HG03460 (cell line): Measurements from ENCODE around the gene ACTL6B.
A peak's percentile ranks its signal among the peaks of the same experiment; 100 is the strongest.
"Not testable (repeated sequence)": the region's sequence is repeated elsewhere in the genome, so short reads cannot be mapped to it uniquely, and the experiment has no call there.

ENCODE experiments used
- ATAC-seq: cut with Tn5 transposase; IDR thresholded peaks from one replicate; pipeline ENCODE4 v1.9.1; 2021; ENCODE audit not compliant: unreplicated experiment

The ACTL6B gene

DNA sequence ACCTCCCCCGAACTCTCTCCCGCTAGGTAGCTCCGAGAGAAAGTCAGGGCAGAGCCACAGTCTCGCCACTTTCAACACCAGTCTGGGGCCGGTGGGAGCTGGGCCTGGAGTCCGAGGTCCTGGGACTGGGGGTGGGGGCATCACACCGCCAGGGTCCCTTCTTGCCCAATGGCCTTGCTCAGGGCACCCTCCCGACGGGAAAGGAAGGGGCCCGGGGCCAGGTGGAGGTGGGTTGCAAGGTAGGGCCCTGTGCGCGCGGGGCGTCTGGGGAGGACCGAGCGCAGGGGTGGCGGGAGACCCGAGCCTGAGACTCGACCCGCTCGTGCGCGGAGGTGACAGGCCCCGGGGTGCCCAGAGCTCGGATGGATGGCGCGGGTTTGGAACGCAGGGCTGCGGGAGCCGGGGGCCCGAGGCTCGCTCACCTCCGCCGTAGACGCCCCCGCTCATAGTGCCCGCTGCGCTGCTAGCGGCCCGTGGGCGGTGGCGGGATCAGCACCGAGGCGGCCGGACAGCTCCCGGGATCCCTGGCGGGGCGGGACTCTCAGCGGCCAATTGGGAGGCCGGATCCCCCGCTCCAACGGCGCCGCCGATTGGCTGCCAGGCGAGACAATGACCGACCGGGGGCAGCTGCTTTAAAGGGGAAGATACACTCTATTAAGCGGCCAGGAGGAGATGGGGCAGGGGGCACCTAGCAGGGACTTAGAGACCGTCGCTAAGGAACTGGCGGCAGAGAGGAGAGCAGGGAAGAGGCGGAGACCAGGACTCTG lies at the start of gene ACTL6B:
Gene ACTL6B, minus strand, starts transcription at position 541 of the 767 bp plus-strand sequence. Its CDS starts 94 bp downstream, at position 447.
- no peak for ATAC-seq

DNA sequence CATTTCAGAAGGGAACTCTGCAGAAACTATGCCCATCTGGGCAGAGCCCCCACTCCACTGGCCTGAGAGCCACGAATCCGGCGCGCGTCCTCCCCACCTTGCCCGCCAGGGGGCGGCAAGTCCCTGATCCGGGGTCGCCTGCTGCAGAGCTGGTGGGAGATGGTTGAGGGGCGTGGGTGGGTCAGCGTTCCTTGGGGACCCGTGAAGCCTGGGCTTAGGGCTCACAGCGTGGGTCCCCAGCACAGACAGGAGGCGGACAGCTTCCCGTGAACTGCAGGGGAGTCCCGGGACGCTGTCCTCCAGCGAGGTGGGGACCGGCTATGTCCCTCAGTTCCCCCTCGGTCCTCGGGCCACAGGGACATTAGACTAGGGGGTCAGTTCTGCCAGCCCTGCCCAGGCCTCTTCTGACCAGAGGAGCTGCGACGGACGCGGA lies 49.1 kb upstream of the ACTL6B start:
- peak; percentile 52 for ATAC-seq

DNA sequence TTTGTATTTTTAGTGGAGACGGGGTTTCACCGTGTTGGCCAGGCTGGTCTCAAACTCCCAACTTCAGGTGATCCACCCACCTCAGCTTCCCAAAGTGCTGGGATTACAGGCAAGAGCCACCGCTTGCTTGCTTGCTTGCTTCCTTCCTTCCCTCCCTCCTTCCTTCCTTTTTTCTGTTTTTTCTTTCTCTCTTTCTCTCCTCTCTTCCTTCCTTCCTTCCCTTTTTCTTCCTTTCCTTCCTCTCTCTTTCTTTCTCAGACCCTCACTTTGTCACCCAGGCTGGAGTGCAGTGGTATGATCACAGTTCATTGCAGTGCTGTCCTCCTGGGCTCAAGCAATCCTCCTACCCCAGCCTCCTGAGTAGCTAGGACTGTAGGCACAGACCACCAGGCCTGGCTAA lies 44.8 kb upstream of the ACTL6B start:
- not testable (repeated sequence) for ATAC-seq

DNA sequence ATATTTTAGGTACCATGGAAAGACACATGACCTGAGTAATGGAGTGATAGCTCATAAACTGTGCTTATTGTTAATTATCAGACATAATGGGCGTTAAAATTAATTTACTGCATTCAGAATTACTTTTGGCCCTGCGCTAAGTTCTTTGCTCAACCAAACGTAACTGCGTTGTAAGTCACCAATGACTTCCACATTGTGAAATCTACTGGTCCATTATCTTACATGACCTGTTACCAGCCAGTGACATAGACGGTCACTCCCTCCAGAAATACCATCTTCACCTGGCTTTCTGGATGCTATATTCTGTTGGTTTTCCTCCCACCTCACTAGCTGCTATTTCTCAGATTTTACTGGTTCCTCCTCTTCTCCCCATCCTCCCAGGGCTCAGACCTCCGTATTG lies 42.8 kb upstream of the ACTL6B start:
- no peak for ATAC-seq

DNA sequence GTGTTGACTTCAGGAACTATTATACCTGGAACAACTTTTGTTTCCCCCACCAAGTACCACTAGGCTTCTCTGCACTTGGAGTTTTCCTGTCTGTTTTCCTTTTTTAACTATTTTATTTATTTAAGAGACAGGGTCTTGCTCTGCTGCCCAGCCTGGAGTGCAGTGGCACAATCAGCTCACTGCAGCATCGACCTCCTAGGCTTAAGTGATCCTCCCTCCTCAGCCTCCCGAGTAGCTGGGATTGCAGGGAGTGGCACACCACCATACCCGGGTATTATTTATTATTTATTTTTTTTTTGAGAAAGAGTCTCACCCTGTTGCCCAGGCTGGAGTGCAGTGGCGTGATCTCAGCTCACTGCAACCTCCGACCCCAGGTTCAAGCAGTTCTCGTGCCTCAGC lies 39.9 kb upstream of the ACTL6B start:
- ATAC-seq, result no peak

DNA sequence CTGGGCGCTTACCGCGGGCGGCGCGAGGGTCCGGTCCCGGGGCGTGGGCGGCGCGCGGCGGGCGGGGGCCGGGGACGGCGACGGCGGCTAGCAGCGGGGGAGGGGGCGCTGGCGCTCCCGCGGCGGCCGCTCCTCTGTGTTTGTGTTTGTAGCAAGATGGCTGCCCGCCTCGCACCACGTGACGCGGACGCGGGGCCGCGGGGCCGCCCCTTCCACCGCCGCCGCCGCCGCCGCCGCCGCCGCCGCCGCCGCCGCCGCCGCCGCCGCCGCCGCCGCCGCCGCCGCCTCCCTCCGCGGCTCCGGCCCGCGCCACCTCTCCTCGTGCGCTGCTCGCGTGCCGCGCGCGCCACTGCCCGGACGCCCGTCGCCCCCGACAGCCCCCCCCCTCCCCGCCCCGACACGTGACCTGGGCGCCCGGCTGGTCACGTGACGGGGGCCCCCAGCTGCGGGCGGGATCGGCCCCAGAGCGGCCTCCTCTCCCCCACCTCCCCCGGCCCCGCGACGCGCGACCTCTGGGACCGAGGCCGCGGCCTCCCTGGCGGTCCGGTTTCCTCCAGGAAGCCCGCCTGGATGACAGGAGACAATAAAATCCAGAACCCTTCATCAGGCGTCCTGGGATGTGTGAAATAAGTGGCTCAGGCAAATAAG lies 38.0 kb upstream of the ACTL6B start, which contains the start of gene GIGYF1:
Gene GIGYF1, minus strand, starts transcription at position 153 of the 648 bp plus-strand sequence. CDS start 6,012 bp downstream, outside the sequence.
- no peak for ATAC-seq

DNA sequence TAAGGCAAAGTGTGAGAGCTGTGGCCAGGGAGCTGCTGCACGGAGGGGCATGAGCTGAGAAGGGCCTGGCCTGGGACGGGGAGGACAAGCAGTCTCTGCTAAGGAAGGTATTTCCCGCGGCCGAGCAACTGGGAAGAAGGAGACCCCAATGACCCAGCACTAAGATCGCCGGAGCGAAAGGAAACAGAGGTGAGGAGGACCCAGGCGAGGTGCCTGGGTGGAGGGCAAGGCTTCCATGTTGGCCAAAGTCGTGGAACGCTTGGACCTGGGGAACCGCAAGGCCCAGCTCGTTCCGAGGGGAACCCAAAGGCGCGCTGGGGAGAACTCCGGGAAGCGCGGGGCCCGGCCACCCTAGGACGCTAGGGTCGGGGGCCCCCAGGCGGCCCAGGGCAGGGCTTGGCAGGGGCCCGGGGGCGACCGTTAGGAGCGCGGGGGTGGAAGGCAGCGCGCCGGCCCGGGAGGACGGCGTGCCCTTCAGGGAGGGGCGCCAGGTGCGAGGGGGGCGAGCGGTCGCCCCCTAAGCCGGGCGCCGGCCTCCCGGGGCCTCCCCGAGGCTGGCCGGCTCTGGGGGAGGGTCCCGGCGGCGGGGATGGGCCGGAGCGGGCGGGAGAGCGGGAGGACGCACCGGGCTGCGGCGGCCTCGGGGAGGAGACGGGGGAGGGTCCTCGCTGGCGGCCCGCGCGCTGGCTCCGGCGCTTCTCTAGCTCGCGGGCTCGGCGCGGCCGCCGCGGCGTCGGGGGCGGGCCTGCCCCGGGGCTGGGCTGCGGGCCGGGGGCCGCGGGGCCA lies 37.3 kb upstream of the ACTL6B start:
- no peak for ATAC-seq

DNA sequence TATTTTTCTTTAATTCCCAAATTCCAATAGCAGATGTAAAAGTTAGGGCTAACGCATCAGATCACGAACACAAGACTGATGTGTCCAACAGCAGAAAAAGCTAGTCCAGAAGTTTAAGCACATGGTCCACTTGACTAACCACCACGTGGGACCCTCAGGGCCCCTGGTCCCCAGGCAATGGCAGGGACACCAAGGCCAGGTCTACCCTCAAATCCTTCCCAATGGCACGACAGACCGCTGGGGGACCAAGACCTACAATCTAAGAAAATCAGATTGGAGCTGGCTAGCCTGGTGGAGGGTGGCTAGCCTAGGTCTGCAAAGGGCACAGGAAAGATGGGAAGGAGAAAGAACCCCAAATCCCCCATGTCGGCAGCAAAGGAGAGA lies 36.3 kb upstream of the ACTL6B start:
- ATAC-seq, result no peak

DNA sequence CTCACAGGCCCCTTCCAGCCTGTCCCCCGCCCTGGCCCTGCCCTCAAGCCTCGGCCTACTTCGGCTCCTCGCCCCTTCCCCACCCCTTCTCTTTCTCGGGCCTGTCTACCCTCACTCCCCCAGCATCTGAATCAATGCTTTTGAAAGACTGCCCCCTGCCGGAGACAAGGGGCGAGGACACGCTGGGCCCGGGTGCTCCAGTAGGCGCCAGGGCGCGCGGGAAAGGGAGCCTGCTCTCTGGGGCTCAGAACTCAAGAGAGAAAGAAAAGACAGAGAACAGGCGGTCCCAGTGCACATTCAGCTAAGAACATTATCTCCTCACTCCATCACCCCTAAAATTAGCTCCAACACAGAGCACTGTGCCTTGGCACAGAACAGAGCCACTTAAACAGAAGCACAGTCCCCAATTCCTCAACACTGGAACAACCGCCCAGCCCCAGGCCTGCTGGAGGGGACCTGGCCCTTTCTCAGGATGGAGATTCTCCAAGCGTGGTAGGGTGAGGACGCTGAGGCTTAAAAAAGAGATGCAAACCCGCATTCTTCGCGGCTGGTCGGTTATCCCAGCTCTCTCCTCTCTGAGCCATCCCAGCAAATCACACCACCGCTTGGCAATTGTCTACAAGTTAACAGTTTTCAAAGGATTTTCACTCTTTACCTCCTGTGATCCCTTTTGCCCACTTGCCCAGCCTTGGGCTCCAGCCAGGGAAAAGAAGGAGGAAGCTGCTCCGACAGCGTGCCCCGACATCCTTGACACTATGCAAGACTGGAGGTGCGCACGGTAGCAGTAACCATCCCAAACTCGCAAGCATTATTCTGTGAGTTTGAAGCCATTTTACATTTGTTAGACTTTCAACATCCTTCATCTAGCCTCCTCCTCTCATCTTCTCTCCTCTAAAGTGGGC lies 35.7 kb upstream of the ACTL6B start:
- no peak for ATAC-seq

DNA sequence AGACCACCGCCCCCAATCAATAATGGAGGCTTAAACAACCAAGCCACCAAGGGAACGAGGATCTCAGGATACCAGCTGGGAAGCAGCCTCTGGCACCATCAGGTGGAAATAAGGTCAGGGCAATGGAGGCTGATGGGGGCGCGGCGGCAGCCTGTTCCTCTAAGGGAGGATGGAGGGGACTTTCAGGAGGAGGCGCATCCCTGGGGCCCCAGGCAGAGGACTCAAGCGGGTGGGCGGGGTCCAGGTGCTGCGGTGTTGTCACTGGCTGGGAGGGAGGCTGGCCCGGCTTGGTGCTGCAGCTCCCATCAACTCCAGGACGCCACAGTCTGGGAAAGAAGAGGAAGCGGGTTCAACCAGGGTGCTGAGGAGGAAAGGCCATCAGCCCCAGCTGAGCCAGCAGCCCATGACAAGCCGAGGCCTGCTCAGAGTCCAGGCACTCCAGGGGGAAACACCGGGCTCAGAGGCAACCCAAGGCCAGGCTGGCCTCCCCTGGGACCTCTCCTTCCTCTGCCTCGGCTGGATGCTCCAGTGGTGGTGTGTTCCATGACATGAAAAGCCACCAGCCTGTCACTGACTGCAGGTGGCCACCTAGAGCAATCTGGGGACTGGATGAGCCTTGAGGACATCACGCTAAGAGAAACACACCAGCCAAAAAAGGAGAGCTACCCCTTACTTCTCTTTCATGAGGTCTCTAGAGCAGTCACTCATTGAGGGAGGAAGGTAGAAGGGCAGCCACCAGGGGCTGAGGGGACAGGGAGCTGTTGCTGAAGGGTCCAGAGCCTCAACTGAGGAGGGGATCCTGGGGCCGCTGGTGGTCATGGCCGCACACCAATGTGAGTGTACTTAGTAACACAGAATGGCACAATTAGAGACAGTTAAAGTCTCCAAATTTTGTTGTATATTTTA lies 33.2 kb upstream of the ACTL6B start:
- ATAC-seq, result no peak

DNA sequence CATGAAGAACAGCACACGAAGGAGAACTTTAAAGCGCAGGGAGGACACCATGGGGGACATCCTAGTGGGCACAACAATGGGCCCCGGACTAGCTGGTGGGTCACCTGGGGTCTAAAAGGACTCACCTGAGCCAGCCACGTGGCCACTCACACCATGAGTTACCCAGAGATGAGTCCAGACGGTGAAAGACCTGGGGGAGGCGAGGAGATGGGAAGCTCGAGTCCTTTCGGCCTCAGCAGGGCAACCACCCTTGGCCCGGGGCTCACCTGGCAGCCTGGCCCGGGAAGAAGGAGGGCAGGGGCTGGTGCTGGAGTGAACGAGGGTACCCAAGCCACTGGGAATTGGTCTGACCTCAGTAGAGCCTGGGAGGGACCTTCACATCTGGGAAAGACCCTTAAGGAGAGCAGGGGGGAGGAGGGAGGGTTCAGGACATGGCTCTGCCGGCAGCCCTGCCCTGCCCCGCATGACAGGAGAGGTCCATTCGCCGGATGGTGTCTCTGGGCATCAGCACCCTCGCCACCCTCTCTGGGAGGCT lies 32.1 kb upstream of the ACTL6B start:
- ATAC-seq, result no peak

DNA sequence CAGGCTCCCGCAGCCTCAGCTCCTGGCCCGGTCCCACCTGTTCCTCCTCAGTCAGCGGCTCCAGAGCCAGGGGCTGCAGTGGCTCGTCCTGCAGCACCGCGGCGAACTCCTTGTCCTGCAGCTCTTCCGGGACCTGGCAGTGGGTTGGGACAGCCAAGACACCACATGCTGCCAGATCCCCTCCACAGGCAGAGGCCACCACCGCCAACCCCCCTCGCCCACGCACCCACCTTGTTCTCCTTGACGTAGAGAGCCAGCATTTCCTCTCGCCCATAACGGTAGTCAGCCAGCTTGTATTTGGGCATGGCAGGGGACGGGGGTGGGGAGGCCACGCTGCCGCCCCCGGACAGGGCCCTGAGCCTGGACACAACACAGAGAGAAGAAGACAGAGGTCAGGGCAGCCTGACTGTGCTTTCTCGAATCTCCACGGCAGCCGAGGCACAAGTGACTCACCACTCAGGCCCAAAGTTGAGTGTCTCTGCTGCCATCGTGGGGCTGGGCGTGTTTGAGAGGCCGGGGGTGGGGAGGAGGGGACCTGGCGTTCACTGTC lies 31.6 kb upstream of the ACTL6B start:
- ATAC-seq, result no peak

DNA sequence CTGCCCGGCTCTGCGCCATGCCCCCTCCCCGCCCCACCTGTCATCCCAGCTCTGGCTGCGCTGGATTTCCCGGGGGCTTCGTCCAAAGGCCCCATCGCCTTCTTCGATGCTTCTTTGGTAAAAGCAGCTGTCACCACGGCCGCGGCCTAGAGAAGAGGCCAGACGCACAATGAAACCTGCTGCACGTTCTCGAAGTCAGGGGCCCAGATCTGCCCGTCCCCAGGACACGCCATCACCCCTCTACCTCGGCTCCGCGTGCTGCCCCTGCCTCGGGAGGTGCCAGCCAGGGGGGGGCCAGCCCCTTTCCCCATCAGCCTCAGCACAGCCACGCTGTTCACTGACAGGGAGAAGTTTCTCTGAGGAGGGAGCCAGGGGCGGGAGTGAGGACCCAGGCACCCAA lies 31.0 kb upstream of the ACTL6B start:
- ATAC-seq, result no peak

DNA sequence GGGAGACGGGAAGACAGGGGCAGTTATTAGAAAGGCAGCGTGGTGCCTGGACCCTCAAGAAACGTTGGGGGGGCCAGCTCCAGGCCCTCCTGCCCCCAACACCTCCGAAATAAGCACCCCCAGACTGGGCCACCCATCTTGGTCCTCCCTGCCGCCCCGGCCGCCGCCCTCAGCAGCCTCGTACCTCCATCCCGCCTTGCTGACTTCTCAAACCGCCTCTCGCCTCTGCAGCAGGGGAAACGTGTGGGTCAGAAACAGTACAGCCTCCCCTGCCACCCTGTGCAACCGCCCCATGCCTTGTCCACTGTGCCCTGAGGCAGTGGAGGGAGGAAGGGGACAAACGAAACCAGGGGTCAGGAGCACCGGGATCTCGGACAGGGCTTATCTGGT lies 30.6 kb upstream of the ACTL6B start:
- ATAC-seq, result no peak

DNA sequence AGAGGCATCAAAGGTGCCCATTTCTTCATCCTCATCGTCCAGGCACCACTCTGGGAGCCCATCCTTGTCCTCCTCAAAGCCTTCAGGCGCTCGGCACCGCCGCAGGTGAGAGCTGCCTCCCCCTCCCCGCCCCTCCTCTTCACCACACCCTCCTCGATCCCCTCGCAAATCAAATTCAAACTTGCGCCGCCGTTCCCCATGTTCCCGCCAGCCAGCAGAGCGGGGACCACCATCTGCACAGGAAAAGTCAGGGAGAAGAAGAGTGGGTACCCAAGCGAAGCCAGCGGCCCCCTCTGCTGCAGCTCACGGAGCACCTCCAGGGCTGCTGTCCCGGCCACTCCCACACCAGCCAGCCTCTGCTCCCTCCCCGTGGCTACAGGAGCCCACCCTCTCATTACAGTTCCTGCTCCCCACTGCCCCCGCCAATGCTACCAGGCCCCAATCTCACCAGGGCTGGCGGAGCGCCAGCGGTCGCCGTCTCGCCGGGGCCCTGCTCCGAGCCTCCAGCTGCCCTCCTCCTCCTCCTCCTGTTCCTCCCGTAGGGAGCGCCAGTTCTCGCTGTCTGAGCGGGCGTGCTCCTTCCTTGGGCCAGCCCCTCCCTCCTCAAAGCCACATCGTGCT lies 30.1 kb upstream of the ACTL6B start:
- ATAC-seq, result no peak

DNA sequence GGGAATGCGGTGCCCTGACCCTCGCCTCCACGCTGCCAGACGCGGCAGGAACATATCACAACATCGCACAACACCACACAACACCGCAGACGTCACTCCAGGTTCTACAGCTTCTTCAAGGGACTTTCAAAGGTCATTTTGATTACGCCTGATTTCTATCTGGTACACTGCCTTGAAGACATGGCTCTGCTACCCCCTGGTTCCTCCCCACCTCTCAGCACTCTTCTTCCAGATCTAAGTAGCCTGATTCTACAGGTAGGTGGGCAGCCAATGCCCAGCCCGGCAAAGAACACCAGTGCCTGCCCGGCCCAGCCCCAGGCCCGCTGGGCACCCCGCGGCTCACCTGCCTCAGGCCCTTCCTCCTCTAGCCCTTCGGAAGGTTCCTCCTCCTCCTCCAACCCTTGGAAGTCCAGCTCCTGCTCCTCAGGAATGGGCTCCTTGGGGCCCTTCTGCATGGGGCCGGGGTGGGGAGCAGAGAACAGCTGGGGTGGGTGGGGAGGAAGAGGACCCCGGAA lies 29.4 kb upstream of the ACTL6B start:
- ATAC-seq, result no peak

DNA sequence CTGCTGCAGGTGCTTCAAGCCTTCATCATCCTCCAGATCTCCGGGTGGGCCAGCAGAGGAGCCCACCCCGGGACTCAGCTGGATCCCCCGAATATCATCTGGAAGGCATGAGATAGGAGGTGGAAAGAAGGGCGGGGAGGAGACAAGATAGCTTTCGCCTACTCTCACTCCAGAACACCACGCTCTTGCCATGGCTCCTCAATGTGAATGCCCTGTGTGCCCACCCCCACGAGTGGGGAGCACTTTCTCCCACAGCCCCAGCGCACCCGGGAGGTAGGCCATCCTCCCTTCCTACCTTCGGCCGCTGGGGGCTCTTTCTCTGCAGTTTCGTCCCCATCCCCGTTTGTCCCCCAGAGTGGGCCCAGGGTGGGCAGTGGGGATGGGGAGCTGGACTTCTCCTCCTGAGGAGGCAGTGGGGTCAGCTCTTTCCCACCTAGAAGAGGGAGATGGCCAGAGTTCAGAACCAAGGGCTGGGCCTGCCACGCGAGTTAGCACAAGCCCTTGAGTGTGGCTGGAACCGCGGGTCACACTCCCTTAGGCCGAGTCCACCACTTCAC lies 28.9 kb upstream of the ACTL6B start:
- no peak for ATAC-seq

DNA sequence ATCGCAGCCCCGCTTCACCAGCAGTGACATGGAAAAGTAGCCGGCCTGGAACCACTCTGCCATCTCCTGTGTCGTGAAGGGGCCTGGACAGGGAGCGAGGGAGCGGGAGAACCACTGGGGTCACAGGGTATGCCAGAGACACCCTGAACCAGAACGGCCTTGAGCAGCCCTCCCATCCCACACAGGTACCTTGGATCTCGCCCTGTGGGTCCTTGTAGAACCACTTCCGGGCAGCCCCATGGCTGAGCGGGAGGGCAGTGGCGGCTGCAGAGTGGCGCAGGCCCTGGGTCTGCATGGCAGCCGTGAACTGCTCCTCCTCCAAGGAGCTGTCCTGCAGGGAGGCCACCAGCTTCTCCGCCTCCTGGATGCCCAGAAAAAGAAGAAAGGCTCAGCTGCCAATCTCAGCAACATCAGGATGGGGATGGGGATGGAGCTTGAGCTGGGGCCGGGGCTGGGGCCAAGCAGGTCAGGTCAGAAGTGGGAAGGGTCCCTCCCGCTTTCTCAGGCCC lies 28.3 kb upstream of the ACTL6B start:
- no peak for ATAC-seq
